HCT116 (cell line): ENCODE measurements around the gene MED31. TPM values are rescaled to one million over a fixed set of nuclear protein-coding genes. Genes with fewer than 3 reads are reported as not detected.

Experiments
- ATAC-seq: fragments of 200-7000 bp; cut with Tn5 transposase; 2 replicates; pipeline ENCODE4 v1.9.1; 2020; ENCODE audit warnings: mild to moderate bottlenecking, moderate library complexity
- BruUV-seq: library from RNA; stranded (reverse); fragments of 400-500 nt; replicated peaks from 2 replicates; lab custom pipeline; 2021; lab: Mats Ljungman, UMichigan
- CTCF ChIA-PET: fragments of 300-600 bp; sonication (Branson Sonifier 250); formaldehyde crosslinking; loops from one replicate; lab custom pipeline; 2021; ENCODE audit warnings: antibody characterized with exemption; lab: Charles Lee
- POLR2A ChIA-PET: fragments of 300-600, 350-600 bp; sonication (Branson Sonifier 250); formaldehyde crosslinking; loops from one replicate; lab custom pipeline; 2021; ENCODE audit warnings: antibody characterized with exemption; lab: Charles Lee
- RAD21 ChIA-PET, 2 experiments: fragments of 300-600 bp; sonication (Branson Sonifier 250); formaldehyde crosslinking; loops; one replicate each; lab custom pipeline; 2023; ENCODE audit warnings: low total read pairs in 2 of 2; ENCODE audit not compliant: uncharacterized antibody in 2 of 2, unreplicated experiment in 2 of 2, low non-redundant PET in 1 of 2; lab: Charles Lee
- DNase-seq: peaks from one replicate; pipeline ENCODE4 v3.0.0-alpha.2; 2010; ENCODE audit warnings: low read depth, low spot score
- H2AFZ ChIP-seq: fragments of 200-600 bp; shearing (Covaris generic), sonication (generic); 2 replicates; pipeline ENCODE4 v1.6.1; 2017; ENCODE audit warnings: low read depth, mixed run types, mixed read lengths, antibody characterized with exemption, low read length; ENCODE audit not compliant: poor library complexity, severe bottlenecking
- H3K27ac ChIP-seq: 2 replicates; pipeline ENCODE4 v1.5.1; 2012; ENCODE audit warnings: low read depth, low read length
- H3K27me3 ChIP-seq: fragments of 200-600 bp; sonication (generic); 2 replicates; pipeline ENCODE4 v1.6.1; 2016; ENCODE audit warnings: mixed run types, low read length, mixed read lengths; ENCODE audit not compliant: insufficient read depth
- H3K36me3 ChIP-seq, 2 experiments: fragments of 200-500 bp in 1 of 2; fragments of 200-600 bp in 1 of 2; sonication (Bioruptor generic) in 1 of 2; sonication (generic) in 1 of 2; 2 replicates each; pipeline versions ENCODE4 v1.5.1 to v1.6.1; 2014 to 2016; ENCODE audit warnings: low read length in 2 of 2, inconsistent platforms in 1 of 2, mixed read lengths in 1 of 2, mixed run types in 1 of 2; ENCODE audit not compliant: insufficient read depth in 2 of 2, control insufficient read depth in 1 of 2
- H3K4me1 ChIP-seq, 2 experiments: fragments of 200-600 bp in 1 of 2; sonication (generic) in 1 of 2; 2 replicates each; pipeline versions ENCODE4 v1.5.1 to v1.6.1; 2012 to 2017; ENCODE audit warnings: low read length in 2 of 2, inconsistent platforms in 1 of 2, mild to moderate bottlenecking in 1 of 2, mixed read lengths in 1 of 2, mixed run types in 1 of 2, moderate library complexity in 1 of 2; ENCODE audit not compliant: insufficient read depth in 2 of 2, control insufficient read depth in 1 of 2
- H3K4me2 ChIP-seq: fragments of 200-600 bp; sonication (generic); 2 replicates; pipeline ENCODE4 v1.6.1; 2017; ENCODE audit warnings: mixed run types, low read length, mixed read lengths
- H3K4me3 ChIP-seq, 2 experiments: fragments of 200-600 bp in 1 of 2; sonication (generic) in 1 of 2; replicated peaks in 1 of 2; 2 replicates each; pipeline ENCODE4 v1.5.1; 2011 to 2016; ENCODE audit warnings: low read length in 2 of 2, control low read depth in 1 of 2, low read depth in 1 of 2, mild to moderate bottlenecking in 1 of 2, mixed read lengths in 1 of 2, mixed run types in 1 of 2
- H3K79me2 ChIP-seq: fragments of 200-600 bp; sonication (generic); 2 replicates; pipeline ENCODE4 v1.6.1; 2017; ENCODE audit warnings: mild to moderate bottlenecking, mixed run types, low read length, moderate library complexity, mixed read lengths; ENCODE audit not compliant: insufficient read depth
- H3K9ac ChIP-seq: fragments of 200-600 bp; sonication (generic); 2 replicates; pipeline ENCODE4 v1.6.1; 2016; ENCODE audit warnings: low read length, mixed read lengths
- H3K9me2 ChIP-seq: fragments of 200-600 bp; sonication (generic), shearing (Covaris generic); 2 replicates; pipeline ENCODE4 v1.6.1; 2017; ENCODE audit warnings: mixed run types, mild to moderate bottlenecking, moderate library complexity; ENCODE audit not compliant: insufficient read depth
- H3K9me3 ChIP-seq, 2 experiments: fragments of 200-500 bp in 1 of 2; fragments of 200-600 bp in 1 of 2; sonication (Bioruptor generic) in 1 of 2; sonication (generic) in 1 of 2; 2 replicates each; pipeline ENCODE4 v1.6.1; 2014 to 2017; ENCODE audit warnings: low read length in 2 of 2, mixed read lengths in 2 of 2, inconsistent platforms in 1 of 2, low read depth in 1 of 2, mild to moderate bottlenecking in 1 of 2, mixed run types in 1 of 2, moderate library complexity in 1 of 2; ENCODE audit not compliant: control insufficient read depth in 1 of 2, insufficient read depth in 1 of 2
- H4K20me1 ChIP-seq: fragments of 200-600 bp; sonication (generic), shearing (Covaris generic); 2 replicates; pipeline ENCODE4 v1.6.1; 2017; ENCODE audit warnings: mixed run types, mild to moderate bottlenecking, moderate library complexity; ENCODE audit not compliant: insufficient read depth
- CBX3 ChIP-seq: IDR thresholded peaks from 2 replicates; pipeline ENCODE4 v1.6.1; 2012; ENCODE audit warnings: low read depth
- ELF1 ChIP-seq: IDR thresholded peaks from 2 replicates; pipeline ENCODE4 v1.6.1; 2012; ENCODE audit warnings: low read depth, borderline replicate concordance
- EZH2 ChIP-seq: fragments of 200-600 bp; sonication (generic); IDR thresholded peaks from 2 replicates; pipeline ENCODE4 v1.6.1; 2017; ENCODE audit warnings: antibody characterized with exemption, mixed run types
- EZH2phosphoT487 ChIP-seq: fragments of 200-600 bp; IDR thresholded peaks from 2 replicates; pipeline ENCODE4 v1.6.1; 2018; ENCODE audit warnings: antibody characterized with exemption, borderline replicate concordance
- JUND ChIP-seq: IDR thresholded peaks from 2 replicates; pipeline ENCODE4 v1.6.1; 2012
- POLR2A ChIP-seq: IDR thresholded peaks from 2 replicates; pipeline ENCODE4 v1.7.0; 2011; ENCODE audit warnings: borderline replicate concordance; ENCODE audit not compliant: insufficient read depth, insufficient read length; ENCODE audit errors: extremely low read depth
- RAD21 ChIP-seq: IDR thresholded peaks from 2 replicates; pipeline ENCODE4 v1.6.1; 2012; ENCODE audit warnings: low read depth, mild to moderate bottlenecking
- SIN3A ChIP-seq: IDR thresholded peaks from 2 replicates; pipeline ENCODE4 v1.6.1; 2012; ENCODE audit warnings: low read depth
- SP1 ChIP-seq: IDR thresholded peaks from 2 replicates; pipeline ENCODE4 v1.6.1; 2012; ENCODE audit warnings: low read depth
- TCF7L2 ChIP-seq: IDR thresholded peaks from 2 replicates; pipeline ENCODE4 v1.7.0; 2011; ENCODE audit warnings: borderline replicate concordance, inconsistent platforms; ENCODE audit not compliant: insufficient read depth, insufficient read length; ENCODE audit errors: extremely low read depth
- intact Hi-C: fragments of 100-400 bp; cut with micrococcal nuclease; formaldehyde crosslinking; loops from 2 replicates; pipeline ENCODE4 v1.10.0; 2022
- total RNA-seq: library from RNA; stranded (reverse); gene quantifications from one replicate; pipeline ENCODE4 v1.2.1, GENCODE V29; 2021; ENCODE audit not compliant: unreplicated experiment
- TF ChIP-seq, protein P1 (sequence below): IDR thresholded peaks from 2 replicates; pipeline ENCODE4 v1.6.1; 2011; ENCODE audit warnings: mild to moderate bottlenecking, low read length, moderate library complexity; ENCODE audit not compliant: insufficient replicate concordance; ENCODE audit errors: extremely low read depth
- TF ChIP-seq, protein P2 (sequence below): IDR thresholded peaks from 2 replicates; pipeline ENCODE4 v1.6.1; 2012

Gene MED31
- total RNA-seq, 1 experiment from 2014 or later, result 20.3 TPM

DNA sequence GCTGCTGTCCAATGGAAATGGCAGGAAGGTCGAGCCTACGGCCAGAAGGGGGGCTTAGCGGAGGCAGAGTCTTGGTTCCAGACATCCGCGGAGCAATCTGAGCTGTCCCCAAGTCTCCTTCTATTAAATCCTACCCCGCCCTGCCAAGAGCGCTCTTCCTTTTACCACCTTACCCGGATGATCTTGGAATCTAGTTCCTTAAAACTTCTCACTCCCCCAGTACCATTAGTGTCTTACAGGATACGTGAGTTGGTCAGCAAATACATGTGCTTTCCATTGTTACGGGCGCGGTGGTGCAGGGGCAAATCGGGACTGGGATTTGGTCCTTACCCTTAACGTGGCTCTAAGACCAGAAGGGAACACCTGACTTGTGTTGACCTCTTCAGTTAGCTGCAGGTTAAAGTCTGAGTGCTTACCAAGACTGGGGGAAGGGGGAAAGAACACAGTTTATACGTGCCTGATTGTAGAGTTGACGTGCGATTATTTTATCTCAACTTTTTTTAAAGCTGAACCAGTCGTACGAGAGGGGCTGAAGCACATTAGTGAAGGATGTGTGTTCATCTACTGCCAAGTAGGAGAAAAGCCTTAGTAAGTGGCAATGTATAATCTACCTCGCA, 10.1 kb downstream of the MED31 start:
- Histone ChIP-seq H3K4me2 (peak overlapping the region; percentile 85), H3K4me1 (peaks cover 13 to 29% of the 10 kb centered on the region in 2 experiments; a peak in 3 of 4 replicates), H3K79me2 (peaks cover 72% of the 10 kb centered on the region), H3K36me3 (peaks cover 19 to 24% of the 10 kb centered on the region in 2 experiments), H3K9me2 (no peaks in the 10 kb centered on the region), H3K9ac (peak overlapping the region; percentile 84), H3K4me3 (peak overlapping the region; percentile 79 to 88), H3K27ac (peak overlapping the region; percentile 94), H3K9me3 (no peaks in the 10 kb centered on the region), H4K20me1 (no peaks in the 10 kb centered on the region), H3K27me3 (no peaks in the 10 kb centered on the region), H2AFZ (no peak overlapping the region)
- ATAC-seq, result peak; percentile 54
- intact Hi-C loops, result loop anchor here (2.0 to 10.0 kb wide), 2 partner anchors 169 to 1057 kb away; partner anchors contain the start of gene NLRP1
- no peak for TF ChIP-seq SP1
- TF ChIP-seq JUND, result peak; percentile 37; the same call in 1 of the 2 replicates
- TF ChIP-seq SIN3A, result peak; percentile 40; the same call in 1 of the 2 replicates
- BruUV-seq, result TSS peak; percentile 73
- ChIA-PET CTCF (no interaction called here), RAD21 (interaction anchor here in 1 of 2 experiments (0.7 kb wide), 1 partner anchor 16 kb away, joined by 3 read pairs; no protein-coding TSS in a partner anchor), POLR2A (interaction anchor here (1.4 kb wide), 1 partner anchor 10 kb away, joined by 7 read pairs; the partner anchor contains the start of genes C17orf100 and MED31)
- DNase-seq, result peak; percentile 39

GRCh38 chr17:6640536-6641246, 10.7 kb downstream of the MED31 start, which contains the start of the genes KIAA0753 and TXNDC17:
Gene KIAA0753 (minus strand): TSS chr17:6640711. CDS start chr17:6635103, 5,608 bp downstream.
Gene TXNDC17 (plus strand): TSS chr17:6641060. CDS start chr17:6641083, 23 bp downstream.
- H4K20me1 ChIP-seq, result no peaks in the 10 kb centered on the region
- peak within 1 kb of the TSS; percentile 63 for H2AFZ ChIP-seq
- peak within 1 kb of the TSS; percentile 79 to 88 for H3K4me3 ChIP-seq
- ATAC-seq (peak; percentile 90), DNase-seq (peak; percentile 83)
- H3K27ac ChIP-seq, result peak within 1 kb of the TSS; percentile 94
- CTCF ChIA-PET, result no interaction called here
- H3K9me2 ChIP-seq, result no peaks in the 10 kb centered on the region
- no peaks in the 10 kb centered on the region for H3K27me3 ChIP-seq
- peaks cover 13 to 29% of the 10 kb centered on the region in 2 experiments; a peak in 3 of 4 replicates for H3K4me1 ChIP-seq
- POLR2A ChIA-PET, result no interaction called here
- RAD21 ChIA-PET, result interaction anchor here in 1 of 2 experiments (0.7 kb wide), 1 partner anchor 16 kb away, joined by 3 read pairs; no protein-coding TSS in a partner anchor
- H3K9ac ChIP-seq, result peak within 1 kb of the TSS; percentile 84
- peaks cover 65% of the 10 kb centered on the region for H3K79me2 ChIP-seq
- H3K36me3 ChIP-seq, result peaks cover 16 to 20% of the 10 kb centered on the region in 2 experiments; a peak in 3 of 4 replicates
- intact Hi-C loops, result loop anchor here (2.0 to 10.0 kb wide), 2 partner anchors 168 to 1056 kb away; partner anchors contain the start of gene NLRP1
- H3K4me2 ChIP-seq, result peak within 1 kb of the TSS; percentile 85
- no peaks in the 10 kb centered on the region for H3K9me3 ChIP-seq
- no TSS peak for BruUV-seq
- TF ChIP-seq TCF7L2, result peak; percentile 90
- TF ChIP-seq RAD21, result no peak
- TF ChIP-seq ELF1, result peak; percentile 96
- peak; percentile 91 for TF ChIP-seq POLR2A
- TF ChIP-seq, protein P1, sequence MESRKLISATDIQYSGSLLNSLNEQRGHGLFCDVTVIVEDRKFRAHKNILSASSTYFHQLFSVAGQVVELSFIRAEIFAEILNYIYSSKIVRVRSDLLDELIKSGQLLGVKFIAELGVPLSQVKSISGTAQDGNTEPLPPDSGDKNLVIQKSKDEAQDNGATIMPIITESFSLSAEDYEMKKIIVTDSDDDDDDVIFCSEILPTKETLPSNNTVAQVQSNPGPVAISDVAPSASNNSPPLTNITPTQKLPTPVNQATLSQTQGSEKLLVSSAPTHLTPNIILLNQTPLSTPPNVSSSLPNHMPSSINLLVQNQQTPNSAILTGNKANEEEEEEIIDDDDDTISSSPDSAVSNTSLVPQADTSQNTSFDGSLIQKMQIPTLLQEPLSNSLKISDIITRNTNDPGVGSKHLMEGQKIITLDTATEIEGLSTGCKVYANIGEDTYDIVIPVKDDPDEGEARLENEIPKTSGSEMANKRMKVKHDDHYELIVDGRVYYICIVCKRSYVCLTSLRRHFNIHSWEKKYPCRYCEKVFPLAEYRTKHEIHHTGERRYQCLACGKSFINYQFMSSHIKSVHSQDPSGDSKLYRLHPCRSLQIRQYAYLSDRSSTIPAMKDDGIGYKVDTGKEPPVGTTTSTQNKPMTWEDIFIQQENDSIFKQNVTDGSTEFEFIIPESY, result peak; percentile 61
- no peak for TF ChIP-seq EZH2
- TF ChIP-seq SIN3A, result peak; percentile 98
- TF ChIP-seq SP1, result peak; percentile 74
- no peak for TF ChIP-seq EZH2phosphoT487
- TF ChIP-seq CBX3, result no peak
- TF ChIP-seq, protein P2, sequence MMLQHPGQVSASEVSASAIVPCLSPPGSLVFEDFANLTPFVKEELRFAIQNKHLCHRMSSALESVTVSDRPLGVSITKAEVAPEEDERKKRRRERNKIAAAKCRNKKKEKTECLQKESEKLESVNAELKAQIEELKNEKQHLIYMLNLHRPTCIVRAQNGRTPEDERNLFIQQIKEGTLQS, result no peak
